ENCODE data around the gene UNC13D.

- TF ChIP-seq, protein P1, sequence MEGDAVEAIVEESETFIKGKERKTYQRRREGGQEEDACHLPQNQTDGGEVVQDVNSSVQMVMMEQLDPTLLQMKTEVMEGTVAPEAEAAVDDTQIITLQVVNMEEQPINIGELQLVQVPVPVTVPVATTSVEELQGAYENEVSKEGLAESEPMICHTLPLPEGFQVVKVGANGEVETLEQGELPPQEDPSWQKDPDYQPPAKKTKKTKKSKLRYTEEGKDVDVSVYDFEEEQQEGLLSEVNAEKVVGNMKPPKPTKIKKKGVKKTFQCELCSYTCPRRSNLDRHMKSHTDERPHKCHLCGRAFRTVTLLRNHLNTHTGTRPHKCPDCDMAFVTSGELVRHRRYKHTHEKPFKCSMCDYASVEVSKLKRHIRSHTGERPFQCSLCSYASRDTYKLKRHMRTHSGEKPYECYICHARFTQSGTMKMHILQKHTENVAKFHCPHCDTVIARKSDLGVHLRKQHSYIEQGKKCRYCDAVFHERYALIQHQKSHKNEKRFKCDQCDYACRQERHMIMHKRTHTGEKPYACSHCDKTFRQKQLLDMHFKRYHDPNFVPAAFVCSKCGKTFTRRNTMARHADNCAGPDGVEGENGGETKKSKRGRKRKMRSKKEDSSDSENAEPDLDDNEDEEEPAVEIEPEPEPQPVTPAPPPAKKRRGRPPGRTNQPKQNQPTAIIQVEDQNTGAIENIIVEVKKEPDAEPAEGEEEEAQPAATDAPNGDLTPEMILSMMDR (IDR thresholded peaks at IDR 0.05), result no peak
- no peak for TF ChIP-seq POLR2A (IDR thresholded peaks at IDR 0.05)
Observed at GRCh38 chr17:75824050-75824552, 20.1 kb downstream of the UNC13D start.
